Left lobe of liver (tissue), 2 donors: Measurements from ENCODE around the gene SYT9. TPM values are rescaled to one million over a fixed set of nuclear protein-coding genes. Genes with fewer than 3 reads are reported as not detected.

ENCODE experiments used
- ATAC-seq: fragments of 200-7000 bp; cut with Tn5 transposase; one replicate; pipeline ENCODE4 v1.9.1; 2020; ENCODE audit warnings: mild to moderate bottlenecking, moderate library complexity
- DNase-seq: peaks from one replicate; pipeline ENCODE4 v3.0.0-alpha.2; 2020; ENCODE audit warnings: low spot score
- total RNA-seq: library from RNA; stranded (reverse); gene quantifications from one replicate; pipeline ENCODE4 v1.2.1, GENCODE V29; 2021
- donor health status: DM: no; HTN: no; CAD: no; lungs with moderate emphysema.
- donor health status: DM: no; HTN: yes; CAD: no.

The SYT9 gene
- total RNA-seq, 1 donor from 2014 or later: 11.3 TPM

DNA sequence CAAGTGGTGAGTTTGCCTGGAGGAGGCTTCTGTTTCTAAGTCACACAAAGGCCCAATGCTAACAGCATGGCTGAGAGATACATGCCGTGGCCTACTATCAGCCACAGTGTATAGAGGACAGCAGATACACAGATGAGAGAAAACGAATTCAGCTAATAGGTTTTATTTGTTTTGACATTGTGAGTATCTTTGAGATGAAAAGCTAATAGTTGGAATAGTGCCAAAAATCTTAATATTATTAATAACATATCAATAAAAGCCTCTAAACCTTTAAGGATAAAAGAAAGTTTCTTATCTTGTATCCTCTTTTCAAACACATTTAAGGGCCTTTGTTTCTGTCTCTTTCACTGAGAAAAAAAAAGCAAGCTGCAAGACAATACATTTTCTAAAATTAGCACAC is 203.2 kb downstream of the SYT9 start:
- ATAC-seq: no peak
- DNase-seq: no peak

DNA sequence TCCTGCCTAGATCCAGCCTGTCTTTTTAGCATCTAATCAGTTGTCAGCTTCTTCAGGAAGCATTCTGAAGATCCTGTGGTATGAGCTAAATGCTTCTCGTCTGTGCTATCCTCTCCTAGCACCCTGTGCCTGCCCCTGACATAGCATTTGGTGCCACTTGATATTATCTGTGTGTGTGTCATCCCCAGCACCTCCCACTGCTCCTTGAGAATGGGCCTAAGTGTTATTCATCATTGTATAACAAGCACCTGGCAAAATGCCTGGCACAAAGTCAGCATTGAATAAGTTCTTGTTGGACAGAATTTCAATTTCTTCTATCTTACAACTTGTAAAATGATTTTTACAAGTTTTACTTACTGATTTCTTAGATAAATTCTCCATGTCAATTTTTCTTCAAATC is 205.5 kb downstream of the SYT9 start:
- ATAC-seq: no peak
- no peak for DNase-seq

DNA sequence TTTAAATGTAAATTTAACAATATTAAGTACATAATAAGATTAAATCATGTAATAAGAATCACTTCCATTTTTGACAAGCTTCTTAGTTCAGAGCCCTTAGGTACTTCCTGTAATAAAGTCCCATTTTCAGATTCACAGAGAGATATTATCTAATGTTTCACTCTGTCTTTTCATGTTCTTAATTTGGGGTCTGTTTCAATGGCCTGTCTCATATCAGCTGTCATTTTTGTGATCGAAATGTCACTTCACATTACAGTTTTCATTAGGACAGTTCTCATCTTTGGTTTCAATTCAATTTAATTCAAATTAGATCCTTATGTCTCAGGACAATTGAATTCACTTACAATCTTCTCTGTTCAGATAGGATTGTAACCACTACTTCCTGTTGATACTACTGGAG is 211.0 kb downstream of the SYT9 start:
- DNase-seq (no peak), ATAC-seq (no peak)

GRCh38 chr11:7467652-7468051 is 215.9 kb downstream of the SYT9 start:
- no peak for ATAC-seq
- no peak for DNase-seq

GRCh38 chr11:7469351-7469865 is 217.7 kb downstream of the SYT9 start:
- no peak for DNase-seq

DNA sequence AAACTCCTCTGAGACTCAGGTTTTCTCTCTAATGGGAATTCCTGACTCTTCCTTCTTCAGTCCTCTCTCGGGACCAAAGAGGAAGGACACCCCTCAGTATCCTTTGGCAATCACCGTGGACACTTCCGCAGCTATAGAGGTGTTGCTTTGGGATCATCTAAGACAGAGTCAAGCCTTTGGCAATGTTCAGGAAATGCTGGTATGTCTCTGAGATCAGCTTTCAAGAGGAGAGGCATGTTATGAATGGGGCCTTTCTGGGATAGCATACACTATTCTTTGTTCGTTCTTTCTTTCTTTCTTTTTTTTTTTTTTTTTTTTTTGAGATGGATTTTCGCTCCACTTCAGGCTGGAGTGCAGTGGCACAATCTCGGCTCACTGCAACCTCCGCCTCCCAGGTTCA is 219.4 kb downstream of the SYT9 start:
- DNase-seq (no peak), ATAC-seq (no peak)

More at GRCh38 chr11:7469351-7469865, 217.7 kb downstream of the SYT9 start:
- no peak for ATAC-seq

GRCh38 chr11:7473717-7474116 is 222.0 kb downstream of the SYT9 start:
- ATAC-seq: no peak

DNA sequence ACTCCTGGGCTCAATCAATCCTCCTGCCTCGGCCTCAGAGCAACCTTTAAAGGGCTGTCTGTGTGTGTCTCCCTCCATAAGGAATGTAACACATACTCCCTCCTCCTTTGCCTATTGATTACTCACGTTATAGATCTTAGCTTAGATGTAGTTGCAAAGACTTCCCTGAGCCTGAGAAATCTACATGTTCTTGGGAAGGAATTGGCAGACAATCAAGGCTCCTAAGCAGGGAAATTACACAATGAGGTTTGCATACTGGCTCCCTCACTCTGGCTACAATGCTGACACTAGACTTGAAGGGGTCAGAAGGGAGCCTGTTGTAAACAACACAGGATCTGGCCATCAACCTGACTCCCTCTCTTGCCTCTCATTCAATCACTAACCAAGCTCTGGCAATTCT is 228.4 kb downstream of the SYT9 start:
- ATAC-seq (peak; percentile 26), DNase-seq (no peak)

More at GRCh38 chr11:7473717-7474116, 222.0 kb downstream of the SYT9 start:
- no peak for DNase-seq

- DNase-seq: no peak
- ATAC-seq: no peak
Measured at GRCh38 chr11:7484131-7484530, 232.4 kb downstream of the SYT9 start.

DNA sequence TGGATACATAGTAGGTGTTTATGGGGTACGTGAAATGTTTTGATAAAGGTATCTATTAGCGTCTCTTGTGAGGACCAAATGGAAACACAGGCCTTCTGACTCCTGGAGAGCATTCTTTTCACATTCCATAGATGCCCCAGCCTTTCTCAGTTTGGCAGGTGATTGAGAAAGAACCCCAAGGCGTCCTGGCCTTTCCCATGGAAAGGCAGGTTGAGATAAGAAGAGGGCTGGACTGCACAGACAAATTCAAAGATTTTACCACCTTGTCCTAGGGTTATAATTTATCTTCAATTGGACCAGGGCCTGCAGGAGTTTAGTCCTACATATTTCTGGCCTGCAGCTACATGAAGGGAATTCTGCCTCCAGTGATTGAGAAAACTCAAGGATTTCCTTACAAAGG is 232.9 kb downstream of the SYT9 start:
- no peak for ATAC-seq
- no peak for DNase-seq

GRCh38 chr11:7485186-7486097 is 233.7 kb downstream of the SYT9 start, which contains the start of gene OLFML1:
Gene OLFML1, plus strand, starts transcription at chr11:7485506. Its CDS starts 370 bp downstream, at chr11:7485876.
- peak; percentile 66 for DNase-seq
- peak; percentile 92 for ATAC-seq

GRCh38 chr11:7486098-7486780 is 234.5 kb downstream of the SYT9 start:
- ATAC-seq: no peak
- DNase-seq: no peak

DNA sequence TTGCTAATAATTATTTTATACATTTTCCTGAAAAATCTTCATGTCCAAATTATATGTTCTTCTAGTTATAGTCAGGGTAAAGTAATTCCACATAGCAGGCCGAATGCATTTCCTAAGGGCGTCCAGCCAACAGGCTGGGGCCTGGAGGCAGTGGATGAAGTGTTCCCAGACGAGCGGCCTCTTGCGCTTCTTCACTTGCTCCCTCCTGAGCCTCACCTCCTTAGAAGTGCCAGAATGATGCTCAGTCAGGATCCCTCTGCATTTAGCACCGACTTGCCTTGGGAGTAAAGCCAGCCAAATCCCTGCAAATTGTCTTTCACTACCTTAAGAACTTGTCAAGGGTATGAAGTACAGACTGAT is 235.1 kb downstream of the SYT9 start:
- ATAC-seq (no peak), DNase-seq (no peak)

DNA sequence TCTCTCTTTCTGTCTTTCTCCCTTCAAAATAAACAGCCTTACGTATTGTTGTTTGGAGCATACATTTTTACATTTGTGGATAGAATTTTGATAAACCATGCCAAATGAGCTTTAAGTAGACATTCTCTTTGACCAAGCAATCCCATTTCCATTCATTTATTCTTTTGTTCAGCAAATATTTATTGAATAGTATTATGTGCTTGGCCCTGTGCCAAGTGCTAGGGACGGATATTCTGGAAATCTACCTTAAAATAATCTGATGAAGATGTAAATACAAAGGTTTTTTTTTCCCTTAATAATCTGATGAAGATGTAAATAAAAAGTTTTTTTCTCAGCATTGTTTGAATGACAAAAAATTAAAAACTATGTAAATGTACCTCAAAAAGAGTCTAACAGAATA is 235.7 kb downstream of the SYT9 start:
- no peak for DNase-seq
- ATAC-seq: no peak

- ATAC-seq (no peak), DNase-seq (no peak)
Measured at GRCh38 chr11:7488681-7489080, 237.0 kb downstream of the SYT9 start.

DNA sequence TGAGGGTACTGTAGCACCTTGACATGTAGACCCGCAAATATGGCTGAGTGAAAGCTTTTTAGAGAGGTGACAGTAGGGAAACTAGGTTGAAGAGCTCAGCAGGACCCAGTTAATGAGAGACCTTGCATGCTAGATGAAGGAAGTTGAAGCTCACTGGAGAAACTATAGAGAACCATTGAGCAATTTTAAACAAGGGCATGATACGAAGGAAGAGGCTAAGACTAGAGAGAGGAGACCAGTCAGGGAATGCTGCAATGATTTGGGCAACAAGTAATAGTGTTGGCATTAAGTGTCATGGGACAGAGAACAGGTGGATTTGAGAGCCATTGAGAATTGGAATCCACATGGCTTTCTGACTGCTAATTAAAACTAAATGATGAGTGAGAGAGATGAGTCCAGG is 237.7 kb downstream of the SYT9 start:
- no peak for ATAC-seq
- no peak for DNase-seq

DNA sequence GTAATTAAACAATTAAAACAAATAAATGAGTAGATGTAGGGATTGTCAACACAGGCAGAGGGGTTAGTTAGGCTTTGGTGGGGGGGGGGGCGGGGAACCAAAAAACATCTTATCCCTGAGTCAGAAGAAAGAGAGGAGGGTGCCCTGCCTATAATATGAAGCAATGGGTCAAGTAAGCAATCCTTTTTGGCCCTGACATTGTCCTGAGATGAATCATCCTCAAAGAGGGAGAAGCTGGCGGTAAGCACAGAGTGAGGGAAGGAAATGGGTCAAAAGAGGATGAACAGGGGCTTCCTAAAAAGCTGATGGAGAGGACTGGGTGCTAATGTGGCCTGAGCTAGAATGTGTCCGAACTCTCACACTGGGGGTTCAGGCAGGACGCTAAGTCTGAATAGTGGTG is 238.3 kb downstream of the SYT9 start:
- ATAC-seq (no peak), DNase-seq (no peak)

- DNase-seq (no peak), ATAC-seq (no peak)
Measured at GRCh38 chr11:7490535-7490934, 238.8 kb downstream of the SYT9 start.

DNA sequence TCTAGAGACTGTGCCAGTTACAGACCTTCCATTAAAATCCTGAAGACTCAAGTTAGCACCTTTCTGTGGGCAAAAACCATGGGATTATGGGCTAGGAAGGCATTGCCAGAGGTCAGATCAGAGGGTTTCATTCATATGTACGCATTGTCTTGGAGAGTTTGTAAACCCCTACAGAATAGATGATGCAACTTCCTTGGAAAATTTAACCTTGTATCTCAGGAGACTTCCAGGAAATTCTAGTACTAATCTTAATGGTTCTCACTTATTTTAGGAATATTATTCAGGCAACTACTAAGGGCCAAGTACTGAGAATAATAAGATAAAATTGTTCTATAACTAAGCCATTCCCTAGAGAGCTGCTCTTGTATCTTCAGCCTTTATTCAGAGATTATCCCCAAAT is 240.5 kb downstream of the SYT9 start:
- no peak for DNase-seq
- no peak for ATAC-seq

- ATAC-seq (no peak), DNase-seq (no peak)
Measured at GRCh38 chr11:7493670-7494069, 242.0 kb downstream of the SYT9 start.

DNA sequence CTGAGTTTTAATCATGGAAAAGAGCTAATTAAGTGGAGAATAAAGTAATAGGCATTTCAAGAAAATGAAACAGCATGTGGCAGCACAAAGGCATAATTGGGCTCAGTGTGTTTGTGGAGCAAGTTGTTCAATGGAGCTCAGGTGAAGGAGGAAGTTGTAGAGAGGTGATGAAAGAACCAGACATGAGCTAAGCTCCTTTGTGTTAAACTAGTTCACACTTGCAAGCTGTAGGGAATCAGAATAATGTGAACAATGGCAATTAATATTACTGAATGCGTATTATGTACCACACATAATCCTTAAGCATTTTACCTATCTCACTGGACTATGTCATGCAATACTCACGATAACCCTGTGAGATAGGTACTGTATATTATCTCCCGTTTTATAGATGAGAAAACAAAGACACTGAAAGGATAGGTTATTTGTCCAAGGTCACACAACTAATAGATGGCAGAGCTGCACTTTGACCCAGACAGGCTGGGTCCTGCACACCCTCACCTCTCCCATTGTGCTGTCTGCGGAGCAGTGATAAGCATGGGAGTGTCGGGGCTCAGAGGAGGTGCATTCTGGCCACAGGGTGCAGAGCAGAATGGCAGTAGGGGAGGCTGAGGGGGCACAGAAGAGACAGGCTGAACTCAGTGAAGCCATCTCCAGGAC is 242.5 kb downstream of the SYT9 start:
- DNase-seq (no peak), ATAC-seq (peak; percentile 34)
